ENCODE measurements around the gene PALM. TPM values are rescaled to one million over a fixed set of nuclear protein-coding genes. Genes with fewer than 3 reads are reported as not detected.

The PALM gene
- total and polyA plus RNA-seq, 7 experiments from 2014 or later, result 1.0 TPM; not detected in 6

- H3K36me3 ChIP-seq (ENCODE audit: control insufficient read depth in 2 of 3, insufficient read depth in 3 of 3, low read length in 3 of 3), result no peaks in the 10 kb centered on the region
- H3K27ac ChIP-seq (ENCODE audit: low read depth, low read length), result no peak within 1 kb of the TSS
- Mint-ChIP-seq H3K27me3 (peaks cover 0 to 3% (median 0%) of the 10 kb centered on the region in 5 donors), H3K9me3 (peaks cover 0 to 8% (median 2%) of the 10 kb centered on the region in 11 donors), H3K27ac (no peak within 1 kb of the TSS), H3K4me3 (no peak within 1 kb of the TSS), H3K36me3 (no peaks in the 10 kb centered on the region), H3K4me1 (no peaks in the 10 kb centered on the region)
- intact Hi-C loops (cut with micrococcal nuclease), result no loop called here
- peaks cover 0 to 12% (median 0%) of the 10 kb centered on the region in 3 experiments for H3K9me3 ChIP-seq (ENCODE audit: control insufficient read depth in 2 of 3, low read length in 3 of 3)
- H3K27me3 ChIP-seq (ENCODE audit: control insufficient read depth in 2 of 2, insufficient read depth in 2 of 2, low read length in 2 of 2), result no peaks in the 10 kb centered on the region
- no peak within 1 kb of the TSS for H3K4me3 ChIP-seq (ENCODE audit: low read length)
- no peaks in the 10 kb centered on the region for H3K4me1 ChIP-seq (ENCODE audit: control insufficient read depth in 2 of 2, insufficient read depth in 2 of 2, low read length in 2 of 2)
- DNase-seq (no peak), ATAC-seq (no peak)
- ChIA-PET CTCF (no interaction called here), POLR2A (no interaction called here)
Observed at GRCh38 chr19:750640-751423, 42.1 kb downstream of the PALM start, which contains the start of gene MISP. TSS of gene MISP (plus strand) at chr19:751112. CDS start at chr19:756947, 5,835 bp downstream.

DNA sequence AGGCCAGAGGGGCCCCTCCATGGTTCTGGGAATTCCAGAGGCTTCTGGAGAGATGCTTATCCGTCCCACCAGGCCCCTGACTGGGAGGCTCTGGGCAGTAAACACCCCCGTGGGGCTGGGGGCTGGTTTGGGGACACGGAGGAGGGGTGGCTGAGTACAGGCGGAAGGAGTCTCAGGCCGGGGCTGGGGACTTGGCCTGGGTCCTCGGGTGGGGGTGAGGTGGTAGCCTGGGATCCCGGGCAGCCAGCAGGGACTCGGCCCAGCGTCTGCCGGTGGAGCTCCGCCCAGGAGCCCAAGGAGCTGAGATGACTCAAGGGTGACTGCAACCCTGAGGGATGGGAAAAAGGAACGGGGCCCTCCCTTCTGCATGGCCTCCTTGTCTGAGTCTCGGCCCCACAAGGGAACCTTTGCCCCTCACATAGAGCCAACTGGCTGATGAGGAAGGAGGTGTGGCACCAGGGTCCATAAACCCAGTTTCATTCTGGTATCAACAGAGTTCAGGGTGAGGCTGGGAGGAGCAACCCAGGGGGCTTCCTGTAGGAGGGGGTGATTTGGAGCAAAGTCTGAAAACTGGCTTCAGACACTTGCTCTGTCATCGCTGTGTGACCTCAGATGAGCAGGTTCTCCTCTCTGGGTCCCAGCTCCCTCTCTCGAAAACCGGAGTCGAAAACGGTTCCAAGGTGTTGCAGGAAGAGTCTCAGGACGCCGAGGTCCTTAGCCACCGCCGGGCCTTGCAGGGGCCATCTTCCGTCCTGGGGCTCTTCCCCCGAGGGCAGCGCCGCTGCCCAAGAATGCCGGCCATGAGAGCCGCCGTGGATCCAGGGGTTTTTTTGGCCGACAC lies 43.0 kb downstream of the PALM start:
- Histone ChIP-seq H3K27me3 (ENCODE audit: control insufficient read depth in 2 of 2, insufficient read depth in 2 of 2, low read length in 2 of 2) (no peaks in the 10 kb centered on the region), H3K36me3 (ENCODE audit: control insufficient read depth in 2 of 3, insufficient read depth in 3 of 3, low read length in 3 of 3) (no peaks in the 10 kb centered on the region), H3K9me3 (ENCODE audit: control insufficient read depth in 2 of 3, low read length in 3 of 3) (peaks cover 0 to 12% (median 0%) of the 10 kb centered on the region in 3 experiments), H3K27ac (ENCODE audit: low read depth, low read length) (no peak overlapping the region), H3K4me1 (ENCODE audit: control insufficient read depth in 2 of 2, insufficient read depth in 2 of 2, low read length in 2 of 2) (no peaks in the 10 kb centered on the region), H3K4me3 (ENCODE audit: low read length) (no peak overlapping the region)
- ChIA-PET POLR2A (no interaction called here), CTCF (interaction anchor here (0.7 kb wide), 1 partner anchor 74 kb away, joined by 3 read pairs; no protein-coding TSS in a partner anchor)
- DNase-seq (no peak), ATAC-seq (peak; percentile 52)
- intact Hi-C loops (cut with micrococcal nuclease), result no loop called here
- Mint-ChIP-seq H3K27me3 (peaks cover 0 to 3% (median 0%) of the 10 kb centered on the region in 5 donors), H3K36me3 (no peaks in the 10 kb centered on the region), H3K27ac (no peak overlapping the region), H3K4me1 (no peaks in the 10 kb centered on the region), H3K9me3 (peaks cover 0 to 8% (median 0%) of the 10 kb centered on the region in 11 donors), H3K4me3 (no peak overlapping the region)

- Histone ChIP-seq H3K4me3 (ENCODE audit: low read length) (no peak overlapping the region), H3K36me3 (ENCODE audit: control insufficient read depth in 2 of 3, insufficient read depth in 3 of 3, low read length in 3 of 3) (no peaks in the 10 kb centered on the region), H3K27ac (ENCODE audit: low read depth, low read length) (no peak overlapping the region), H3K27me3 (ENCODE audit: control insufficient read depth in 2 of 2, insufficient read depth in 2 of 2, low read length in 2 of 2) (no peaks in the 10 kb centered on the region), H3K9me3 (ENCODE audit: control insufficient read depth in 2 of 3, low read length in 3 of 3) (peaks cover 0 to 9% (median 0%) of the 10 kb centered on the region in 3 experiments), H3K4me1 (ENCODE audit: control insufficient read depth in 2 of 2, insufficient read depth in 2 of 2, low read length in 2 of 2) (no peaks in the 10 kb centered on the region)
- Mint-ChIP-seq H3K9me3 (peaks cover 0 to 8% (median 0%) of the 10 kb centered on the region in 11 donors), H3K27ac (no peak overlapping the region), H3K27me3 (peaks cover 0 to 3% (median 0%) of the 10 kb centered on the region in 5 donors), H3K4me1 (no peaks in the 10 kb centered on the region), H3K4me3 (no peak overlapping the region), H3K36me3 (no peaks in the 10 kb centered on the region)
- CTCF ChIA-PET, result interaction anchor here (0.6 kb wide), 1 partner anchor 151 kb away, joined by 3 read pairs; no protein-coding TSS in a partner anchor
- DNase-seq (no peak), ATAC-seq (peak; percentile 73)
- intact Hi-C loops (cut with micrococcal nuclease), result no loop called here
- POLR2A ChIA-PET, result no interaction called here
Observed at GRCh38 chr19:752652-753517, 44.1 kb downstream of the PALM start.

DNA sequence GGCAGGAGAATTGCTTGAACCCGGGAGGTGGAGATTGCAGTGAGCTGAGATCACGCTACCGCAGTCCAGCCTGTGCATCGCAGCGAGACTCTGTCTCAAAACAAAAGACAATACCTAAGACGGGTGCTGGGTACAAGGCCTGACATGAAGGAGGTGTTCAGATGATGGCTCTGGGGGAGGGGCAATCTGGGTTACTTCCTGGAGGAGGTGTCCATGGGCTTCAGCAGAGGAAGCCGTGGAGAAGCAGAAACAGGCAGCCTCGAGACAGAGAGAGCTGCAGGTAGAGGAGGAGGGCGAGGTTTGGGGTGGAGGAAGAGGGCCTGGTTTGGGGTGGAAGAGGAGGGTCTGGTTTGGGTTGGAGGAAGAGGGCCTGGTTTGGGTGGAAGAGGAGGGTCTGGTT lies 45.8 kb downstream of the PALM start:
- Mint-ChIP-seq H3K36me3 (peaks cover 0 to 1% (median under 1%) of the 10 kb centered on the region in 5 donors), H3K27me3 (peaks cover 0 to 3% (median 0%) of the 10 kb centered on the region in 5 donors), H3K9me3 (peaks cover 0 to 19% (median 5%) of the 10 kb centered on the region in 11 donors), H3K4me3 (no peak overlapping the region), H3K27ac (no peak overlapping the region), H3K4me1 (no peaks in the 10 kb centered on the region)
- POLR2A ChIA-PET, result no interaction called here
- peaks cover 0 to 18% (median 0%) of the 10 kb centered on the region in 3 experiments for H3K9me3 ChIP-seq (ENCODE audit: control insufficient read depth in 2 of 3, low read length in 3 of 3)
- ATAC-seq, result no peak
- intact Hi-C loops (cut with micrococcal nuclease), result no loop called here
- no peak overlapping the region for H3K4me3 ChIP-seq (ENCODE audit: low read length)
- H3K27ac ChIP-seq (ENCODE audit: low read depth, low read length), result no peak overlapping the region
- H3K4me1 ChIP-seq (ENCODE audit: control insufficient read depth in 2 of 2, insufficient read depth in 2 of 2, low read length in 2 of 2), result no peaks in the 10 kb centered on the region
- H3K36me3 ChIP-seq (ENCODE audit: control insufficient read depth in 2 of 3, insufficient read depth in 3 of 3, low read length in 3 of 3), result no peaks in the 10 kb centered on the region
- CTCF ChIA-PET, result no interaction called here
- DNase-seq, result no peak
- H3K27me3 ChIP-seq (ENCODE audit: control insufficient read depth in 2 of 2, insufficient read depth in 2 of 2, low read length in 2 of 2), result no peaks in the 10 kb centered on the region

DNA sequence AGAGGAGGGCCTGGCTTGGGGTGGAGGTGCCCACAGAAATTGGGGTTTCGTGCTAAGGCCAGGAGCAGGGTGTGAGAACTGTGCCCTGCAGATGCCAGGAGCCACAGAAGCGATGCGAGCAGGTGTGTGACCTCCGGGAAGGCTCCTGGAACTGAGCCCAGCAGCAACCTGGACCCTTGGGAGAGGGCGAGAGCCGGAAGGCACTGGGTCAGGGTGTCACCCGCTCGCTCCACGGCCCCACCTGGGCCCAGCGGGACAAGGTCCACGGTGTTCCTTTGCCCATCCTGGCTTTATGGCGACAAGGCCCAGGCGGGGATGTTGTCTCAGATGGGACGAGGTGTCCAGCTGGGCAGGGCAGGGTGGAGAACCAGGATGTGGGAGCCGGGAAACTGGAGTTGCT lies 46.3 kb downstream of the PALM start:
- CTCF ChIA-PET, result no interaction called here
- DNase-seq (no peak), ATAC-seq (no peak)
- no peaks in the 10 kb centered on the region for H3K4me1 ChIP-seq (ENCODE audit: control insufficient read depth in 2 of 2, insufficient read depth in 2 of 2, low read length in 2 of 2)
- Mint-ChIP-seq H3K9me3 (peaks cover 0 to 23% (median 8%) of the 10 kb centered on the region in 11 donors), H3K27ac (no peak overlapping the region), H3K27me3 (peaks cover 0 to 3% (median 0%) of the 10 kb centered on the region in 5 donors), H3K4me3 (no peak overlapping the region), H3K36me3 (peaks cover 0 to 4% (median 3%) of the 10 kb centered on the region in 5 donors), H3K4me1 (no peaks in the 10 kb centered on the region)
- H3K27ac ChIP-seq (ENCODE audit: low read depth, low read length), result no peak overlapping the region
- intact Hi-C loops (cut with micrococcal nuclease), result no loop called here
- no peak overlapping the region for H3K4me3 ChIP-seq (ENCODE audit: low read length)
- POLR2A ChIA-PET, result no interaction called here
- peaks cover 0 to 21% (median 0%) of the 10 kb centered on the region in 3 experiments for H3K9me3 ChIP-seq (ENCODE audit: control insufficient read depth in 2 of 3, low read length in 3 of 3)
- H3K36me3 ChIP-seq (ENCODE audit: control insufficient read depth in 2 of 3, insufficient read depth in 3 of 3, low read length in 3 of 3), result no peaks in the 10 kb centered on the region
- H3K27me3 ChIP-seq (ENCODE audit: control insufficient read depth in 2 of 2, insufficient read depth in 2 of 2, low read length in 2 of 2), result no peaks in the 10 kb centered on the region

GRCh38 chr19:756236-756635 lies 47.5 kb downstream of the PALM start:
- POLR2A ChIA-PET, result no interaction called here
- CTCF ChIA-PET, result no interaction called here
- Mint-ChIP-seq H3K4me3 (no peak overlapping the region), H3K4me1 (no peaks in the 10 kb centered on the region), H3K9me3 (peaks cover 0 to 23% (median 8%) of the 10 kb centered on the region in 11 donors), H3K27ac (no peak overlapping the region), H3K27me3 (peaks cover 0 to 3% (median 0%) of the 10 kb centered on the region in 5 donors), H3K36me3 (peaks cover 0 to 4% (median 3%) of the 10 kb centered on the region in 5 donors)
- H3K27ac ChIP-seq (ENCODE audit: low read depth, low read length), result no peak overlapping the region
- DNase-seq, result no peak
- peak; percentile 25 for ATAC-seq
- H3K4me1 ChIP-seq (ENCODE audit: control insufficient read depth in 2 of 2, insufficient read depth in 2 of 2, low read length in 2 of 2), result no peaks in the 10 kb centered on the region
- peaks cover 0 to 21% (median 0%) of the 10 kb centered on the region in 3 experiments for H3K9me3 ChIP-seq (ENCODE audit: control insufficient read depth in 2 of 3, low read length in 3 of 3)
- no peaks in the 10 kb centered on the region for H3K27me3 ChIP-seq (ENCODE audit: control insufficient read depth in 2 of 2, insufficient read depth in 2 of 2, low read length in 2 of 2)
- H3K36me3 ChIP-seq (ENCODE audit: control insufficient read depth in 2 of 3, insufficient read depth in 3 of 3, low read length in 3 of 3), result no peaks in the 10 kb centered on the region
- intact Hi-C loops (cut with micrococcal nuclease), result no loop called here
- no peak overlapping the region for H3K4me3 ChIP-seq (ENCODE audit: low read length)

Data from naive thymus-derived CD4-positive, alpha-beta T cell (primary cell).